GM23338 (cell line): ENCODE results near the gene ZFYVE21. TPM values are rescaled to one million over a fixed set of nuclear protein-coding genes. Genes with fewer than 3 reads are reported as not detected.

Experiments
- ATAC-seq: fragments of 200-7000 bp; cut with Tn5 transposase; 3 replicates; pipeline ENCODE4 v1.9.1; 2020
- DNase-seq: peaks from one replicate; pipeline ENCODE4 v3.0.0-alpha.2; 2015; ENCODE audit warnings: low spot score
- H2AFZ ChIP-seq: fragments of 200-600 bp; sonication (generic); 2 replicates; pipeline ENCODE4 v1.8.0; 2016; ENCODE audit warnings: antibody characterized with exemption, mild to moderate bottlenecking, moderate library complexity
- H3F3A ChIP-seq: fragments of 200-600 bp; sonication (generic); replicated peaks from 2 replicates; pipeline ENCODE4 v1.8.0; 2017; ENCODE audit warnings: antibody characterized with exemption, mixed run types, low read depth
- H3K27ac ChIP-seq: fragments of 200-600 bp; sonication (generic); 2 replicates; pipeline ENCODE4 v1.6.1; 2016; ENCODE audit warnings: low read depth
- H3K27me3 ChIP-seq: fragments of 200-600 bp; sonication (generic); 2 replicates; pipeline ENCODE4 v1.8.0; 2016; ENCODE audit warnings: mild to moderate bottlenecking, mixed run types, moderate library complexity; ENCODE audit not compliant: insufficient read depth
- H3K36me3 ChIP-seq: fragments of 200-600 bp; sonication (generic); 2 replicates; pipeline ENCODE4 v1.8.0; 2016; ENCODE audit warnings: mild to moderate bottlenecking; ENCODE audit not compliant: insufficient read depth
- H3K4me1 ChIP-seq: fragments of 200-600 bp; sonication (generic); 2 replicates; pipeline ENCODE4 v1.8.0; 2016; ENCODE audit warnings: mild to moderate bottlenecking, moderate library complexity; ENCODE audit not compliant: insufficient read depth
- H3K4me2 ChIP-seq: fragments of 200-600 bp; sonication (generic); 2 replicates; pipeline ENCODE4 v1.7.1; 2017; ENCODE audit warnings: mixed run types
- H3K4me3 ChIP-seq: fragments of 200-600 bp; sonication (generic); 2 replicates; pipeline ENCODE4 v1.6.1; 2016; ENCODE audit warnings: mixed run types
- H3K79me2 ChIP-seq: fragments of 200-600 bp; sonication (generic); replicated peaks from 2 replicates; pipeline ENCODE4 v1.8.0; 2017; ENCODE audit warnings: mild to moderate bottlenecking; ENCODE audit not compliant: insufficient read depth
- H3K9me2 ChIP-seq: fragments of 200-600 bp; sonication (generic); 2 replicates; pipeline ENCODE4 v1.8.0; 2017; ENCODE audit not compliant: insufficient read depth
- H4K20me1 ChIP-seq: fragments of 200-600 bp; sonication (generic); replicated peaks from 2 replicates; pipeline ENCODE4 v1.8.0; 2017; ENCODE audit warnings: mild to moderate bottlenecking; ENCODE audit not compliant: insufficient read depth
- H3K27ac Mint-ChIP-seq: 2 replicates; pipeline ENCODE4 v1.8.0; 2020; ENCODE audit warnings: inconsistent platforms, mild to moderate bottlenecking, moderate library complexity, mixed read lengths
- H3K27me3 Mint-ChIP-seq: 3 replicates; pipeline ENCODE4 v1.8.0; 2022; ENCODE audit warnings: low read depth, mild to moderate bottlenecking, moderate library complexity, mixed read lengths, inconsistent platforms; ENCODE audit not compliant: insufficient read depth, poor library complexity
- H3K36me3 Mint-ChIP-seq: 3 replicates; pipeline ENCODE4 v1.8.0; 2021; ENCODE audit warnings: low read depth, mild to moderate bottlenecking, inconsistent platforms, moderate library complexity, mixed read lengths
- H3K4me1 Mint-ChIP-seq: 3 replicates; pipeline ENCODE4 v1.8.0; 2020; ENCODE audit warnings: mild to moderate bottlenecking, inconsistent platforms, mixed read lengths
- H3K4me3 Mint-ChIP-seq: 3 replicates; pipeline ENCODE4 v1.8.0; 2021; ENCODE audit warnings: moderate library complexity, mild to moderate bottlenecking, inconsistent platforms, mixed read lengths
- H3K9me3 Mint-ChIP-seq: 3 replicates; pipeline ENCODE4 v1.8.0; 2020; ENCODE audit warnings: moderate library complexity, mild to moderate bottlenecking, inconsistent platforms, mixed read lengths
- CTCF ChIP-seq, 2 experiments: fragments of 200-600 bp in 1 of 2; sonication (generic) in 1 of 2; conservative IDR thresholded peaks; 2 replicates each; pipeline versions ENCODE4 v1.5.1 to v1.6.1; 2016 to 2017; ENCODE audit warnings: antibody characterized with exemption in 2 of 2, low read depth in 2 of 2, mild to moderate bottlenecking in 2 of 2, moderate library complexity in 1 of 2
- EZH2 ChIP-seq: fragments of 200-600 bp; sonication (generic); IDR thresholded peaks from one replicate; pipeline ENCODE4 v1.8.0; 2017; ENCODE audit warnings: antibody characterized with exemption, mild to moderate bottlenecking, low read depth; ENCODE audit not compliant: unreplicated experiment
- NANOG ChIP-seq: IDR thresholded peaks from 2 replicates; pipeline ENCODE4 v1.6.1; 2016; ENCODE audit warnings: antibody characterized with exemption, borderline replicate concordance
- POLR2AphosphoS5 ChIP-seq: IDR thresholded peaks from 2 replicates; pipeline ENCODE4 v1.6.1; 2016; ENCODE audit warnings: antibody characterized with exemption, low read depth
- REST ChIP-seq: IDR thresholded peaks from one replicate; pipeline ENCODE4 v1.6.1; 2018; ENCODE audit warnings: antibody characterized with exemption; ENCODE audit not compliant: unreplicated experiment
- STAT1 ChIP-seq: IDR thresholded peaks from one replicate; pipeline ENCODE4 v1.6.1; 2016; ENCODE audit warnings: antibody characterized with exemption; ENCODE audit not compliant: unreplicated experiment
- ZNF331 ChIP-seq: fragments of 250-450 bp; sonication (Bioruptor Pico); IDR thresholded peaks from 2 replicates; pipeline ENCODE4 v1.5.0; 2020; ENCODE audit warnings: low read depth, mild to moderate bottlenecking, moderate library complexity
- ZNF462 ChIP-seq: fragments of 250-450 bp; sonication (Bioruptor Pico); IDR thresholded peaks from 2 replicates; pipeline ENCODE4 v1.5.0; 2020; ENCODE audit warnings: mild to moderate bottlenecking, moderate library complexity
- polyA plus RNA-seq: library from polyadenylated mRNA; unstranded; fragments of >200 nt; fragmentation: Nextera tagmentation; extraction: Ambion mirVana; gene quantifications from 2 replicates; pipeline ENCODE4 v1.2.1, GENCODE V29; 2016
- total RNA-seq: library from RNA; depleted of rRNA; stranded (reverse); fragments of >200 nt; shearing (Covaris generic); gene quantifications from 2 replicates; pipeline ENCODE4 v1.2.3, GENCODE V29; 2014

ZFYVE21 gene
- total and polyA plus RNA-seq, 2 experiments from 2014 or later = 88.0 to 89.6 TPM

GRCh38 chr14:103741876-103742275 lies 26.3 kb downstream of the ZFYVE21 start:
- Histone ChIP-seq H3K4me3 (no peak overlapping the region), H3K4me2 (no peak overlapping the region), H3K79me2 (no peaks in the 10 kb centered on the region), H2AFZ (no peak overlapping the region), H3K4me1 (no peaks in the 10 kb centered on the region), H3K36me3 (no peaks in the 10 kb centered on the region), H3F3A (no peaks in the 10 kb centered on the region), H3K27me3 (no peaks in the 10 kb centered on the region), H4K20me1 (no peaks in the 10 kb centered on the region), H3K27ac (no peak overlapping the region), H3K9me2 (no peaks in the 10 kb centered on the region)
- H3K9me3 Mint-ChIP-seq = no peaks in the 10 kb centered on the region
- ATAC-seq = no peak
- H3K27me3 Mint-ChIP-seq = peaks cover 16% of the 10 kb centered on the region
- H3K4me3 Mint-ChIP-seq = no peak overlapping the region
- H3K36me3 Mint-ChIP-seq = peaks cover 17% of the 10 kb centered on the region
- H3K4me1 Mint-ChIP-seq = peaks cover 36% of the 10 kb centered on the region
- no peak overlapping the region for H3K27ac Mint-ChIP-seq
- TF ChIP-seq REST = no peak
- TF ChIP-seq STAT1 = no peak
- TF ChIP-seq ZNF331 (CRISPR knock-in tag) = no peak
- TF ChIP-seq POLR2AphosphoS5 = no peak
- no peak for TF ChIP-seq NANOG
- TF ChIP-seq ZNF462 (CRISPR knock-in tag) = no peak
- no peak for TF ChIP-seq CTCF (conservative IDR thresholded peaks at IDR 0.05; ENCODE audit: low read depth in 2 of 2)
- no peak for TF ChIP-seq EZH2
- no peak for DNase-seq
